Fibroblast of skin of abdomen (primary cell): ENCODE data around the gene GALNT13.
A peak's percentile ranks its signal among the peaks of the same experiment; 100 is the strongest.
"Not testable (repeated sequence)": the region's sequence is repeated elsewhere in the genome, so short reads cannot be mapped to it uniquely, and the experiment has no call there.

ENCODE experiments used
- DNase-seq: peaks from one replicate; pipeline ENCODE4 v3.0.0-alpha.2; 2013

Gene GALNT13

GRCh38 chr2:154427453-154427852 is 555.7 kb downstream of the GALNT13 start:
- DNase-seq: no peak

DNA sequence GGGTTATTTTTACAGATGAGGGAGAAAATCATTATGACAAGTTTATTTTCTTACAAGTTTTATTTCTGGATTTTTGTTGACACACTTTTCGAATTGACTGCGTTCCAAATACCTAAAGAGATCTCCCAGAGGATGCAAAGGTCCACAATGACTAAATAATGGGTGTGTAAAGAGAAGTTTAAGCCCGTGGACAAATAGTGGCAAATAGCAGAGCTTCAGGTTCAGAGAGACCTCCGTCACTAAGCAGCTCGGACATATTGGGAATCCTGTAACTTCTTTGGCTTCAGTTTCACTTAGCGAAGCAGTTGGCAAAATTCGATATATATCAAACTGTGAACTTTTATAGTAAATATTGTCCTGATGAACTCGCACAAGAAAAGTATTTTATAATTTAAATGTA is 556.3 kb downstream of the GALNT13 start:
- DNase-seq: no peak

GRCh38 chr2:154433010-154433409 is 561.3 kb downstream of the GALNT13 start:
- DNase-seq: no peak

DNA sequence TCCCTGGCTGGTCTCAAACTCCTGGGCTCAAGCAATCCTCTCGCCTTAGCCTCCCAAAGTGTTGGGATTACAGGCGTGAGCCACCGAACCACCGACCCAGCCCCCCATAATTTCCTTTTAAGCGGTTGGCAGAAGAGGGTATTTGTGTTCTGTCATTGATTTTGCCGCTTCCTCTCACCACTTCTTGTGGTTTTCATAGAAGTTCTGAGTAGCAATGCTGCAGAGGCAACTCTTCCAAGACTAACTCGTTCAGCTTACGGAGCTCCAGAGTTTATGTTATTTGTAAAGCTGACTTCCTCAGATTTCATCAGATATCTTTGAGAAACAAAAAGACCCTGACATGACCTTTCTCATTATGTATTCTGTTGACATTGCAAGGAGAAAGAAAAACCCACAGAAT is 565.4 kb downstream of the GALNT13 start:
- DNase-seq: no peak

DNA sequence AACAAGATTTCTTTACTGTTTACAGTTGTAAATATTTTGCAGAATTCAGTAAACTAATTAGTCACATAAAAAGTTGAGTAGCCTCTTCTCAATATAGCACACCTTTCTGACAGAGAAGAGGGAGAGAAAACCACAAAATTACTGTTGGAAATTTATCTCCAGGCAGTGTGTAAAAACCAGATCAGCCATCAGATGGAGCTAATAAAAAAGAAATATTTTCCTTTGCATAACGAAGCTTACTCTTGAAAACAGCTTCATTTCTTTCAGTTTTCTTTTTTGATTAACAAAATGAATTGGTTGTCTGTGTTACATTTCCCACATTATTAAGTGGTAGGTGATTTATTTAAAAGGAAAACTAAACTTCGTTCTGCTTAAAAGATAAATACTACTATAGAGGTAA is 567.4 kb downstream of the GALNT13 start:
- DNase-seq: no peak

- DNase-seq: no peak
These were observed 572.2 kb downstream of the GALNT13 start for GRCh38 chr2:154443919-154444318.

DNA sequence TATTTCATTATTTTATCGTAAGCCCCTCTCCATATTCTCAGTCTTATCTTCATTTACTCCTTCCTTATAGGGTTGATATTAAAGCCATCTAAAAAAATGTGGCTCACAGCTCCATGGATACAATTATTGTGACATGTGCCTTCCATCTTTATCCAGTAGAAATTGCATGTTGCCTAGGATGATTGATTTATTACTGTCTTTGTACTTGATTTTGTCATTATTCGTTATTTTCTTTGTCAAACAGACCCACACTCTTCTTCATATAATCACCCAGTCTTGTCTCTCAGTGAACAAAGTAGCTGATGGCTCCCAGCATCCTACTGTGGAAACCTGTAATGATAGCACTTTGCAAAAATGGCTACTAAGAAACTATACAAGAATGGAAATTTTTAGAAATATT is 574.6 kb downstream of the GALNT13 start:
- no peak for DNase-seq

DNA sequence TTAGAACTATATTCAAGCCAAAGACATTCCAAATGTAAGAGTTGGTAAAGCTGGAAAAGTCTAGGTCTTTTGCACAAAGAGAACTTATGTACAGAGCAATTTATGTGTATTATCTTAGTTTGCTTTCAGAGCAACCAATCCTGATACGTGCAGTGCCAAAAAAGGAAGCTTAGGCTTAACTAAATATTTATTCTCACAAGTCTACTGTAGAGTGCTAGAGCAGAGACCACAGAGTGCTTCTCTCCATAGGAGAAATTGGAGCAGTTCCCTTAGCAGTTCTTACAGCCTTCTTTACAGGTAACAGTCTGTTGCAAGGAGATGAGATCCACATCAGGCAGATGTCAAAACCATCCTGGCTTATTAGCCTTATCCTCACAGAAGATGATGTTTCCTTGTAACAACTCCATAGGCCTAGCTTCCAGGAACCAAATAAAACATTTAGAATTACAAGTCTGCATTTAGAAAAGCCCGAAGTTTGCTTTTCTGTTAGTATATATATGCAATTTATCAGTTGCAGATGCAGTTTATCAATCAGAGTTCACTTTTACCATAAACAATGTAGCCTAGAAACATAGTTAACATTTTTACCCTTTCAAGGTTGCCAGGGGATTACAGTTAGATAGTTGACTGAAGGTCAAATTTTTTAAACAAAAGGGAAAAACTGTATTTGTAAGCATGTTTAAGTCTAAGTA is 576.2 kb downstream of the GALNT13 start:
- DNase-seq: no peak

GRCh38 chr2:154449951-154450658 is 578.4 kb downstream of the GALNT13 start:
- DNase-seq: no peak

DNA sequence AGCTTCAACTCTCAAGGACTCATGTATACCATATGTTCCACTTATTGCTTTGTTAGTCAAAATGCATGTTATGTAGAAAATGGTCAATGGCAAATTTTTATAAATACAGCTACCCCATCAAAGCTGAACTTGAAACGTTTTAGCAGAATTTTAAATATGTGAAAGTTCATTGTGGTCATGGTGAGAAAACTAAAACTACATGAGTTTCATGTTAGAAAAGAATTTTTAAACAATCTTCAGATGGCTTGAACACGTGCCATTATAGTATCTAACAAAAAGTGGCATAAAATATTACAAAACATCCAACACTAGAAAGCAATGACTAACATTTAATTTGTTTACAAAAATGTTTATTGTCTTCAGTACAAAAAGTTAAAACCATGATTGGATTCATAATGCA is 580.7 kb downstream of the GALNT13 start:
- no peak for DNase-seq

DNA sequence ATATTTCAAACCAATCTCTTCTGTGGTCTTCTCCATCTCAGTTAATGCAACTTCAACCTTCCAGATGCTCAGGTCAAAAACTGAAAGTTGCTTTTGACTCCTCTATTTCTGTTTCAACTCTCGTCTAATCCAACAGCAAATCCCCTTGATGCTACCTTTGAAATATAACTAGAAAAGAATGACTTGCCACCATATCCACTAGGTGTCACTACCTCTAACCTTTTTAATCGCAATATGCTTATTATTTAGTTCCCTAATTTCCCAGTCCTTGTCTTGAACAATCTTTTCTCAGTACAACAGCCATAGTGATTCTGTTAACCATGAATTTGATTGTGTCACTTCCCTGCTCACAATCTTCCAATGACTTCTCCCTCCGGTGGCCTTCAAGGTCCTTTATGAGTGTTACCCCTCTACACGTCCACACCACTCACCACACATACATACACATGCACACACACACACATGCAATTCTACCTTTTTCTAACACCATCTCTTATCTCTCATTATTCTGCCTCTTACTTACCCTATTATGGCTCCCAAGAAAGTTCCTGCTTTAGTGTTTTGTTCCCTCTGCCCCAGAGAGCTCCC is 581.3 kb downstream of the GALNT13 start:
- peak; percentile 11 for DNase-seq

GRCh38 chr2:154455166-154455565 is 583.4 kb downstream of the GALNT13 start:
- peak; percentile 48 for DNase-seq

GRCh38 chr2:154455866-154456265 is 584.1 kb downstream of the GALNT13 start:
- DNase-seq: peak; percentile 24

- DNase-seq: peak; percentile 8
These were observed 585.6 kb downstream of the GALNT13 start for GRCh38 chr2:154457286-154457685.

GRCh38 chr2:154459286-154459685 is 587.6 kb downstream of the GALNT13 start:
- DNase-seq: no peak

- no peak for DNase-seq
These were observed 590.9 kb downstream of the GALNT13 start for GRCh38 chr2:154462634-154463033.

- DNase-seq: no peak
These were observed 594.5 kb downstream of the GALNT13 start for GRCh38 chr2:154466226-154466625.

GRCh38 chr2:154470376-154470775 is 598.7 kb downstream of the GALNT13 start:
- DNase-seq: no peak

- DNase-seq: not testable (repeated sequence)
These were observed 599.8 kb downstream of the GALNT13 start for GRCh38 chr2:154471492-154471891.

GRCh38 chr2:154477319-154477718 is 605.6 kb downstream of the GALNT13 start:
- no peak for DNase-seq

GRCh38 chr2:154480521-154480920 is 608.8 kb downstream of the GALNT13 start:
- DNase-seq: no peak

GRCh38 chr2:154481336-154481735 is 609.6 kb downstream of the GALNT13 start:
- no peak for DNase-seq

DNA sequence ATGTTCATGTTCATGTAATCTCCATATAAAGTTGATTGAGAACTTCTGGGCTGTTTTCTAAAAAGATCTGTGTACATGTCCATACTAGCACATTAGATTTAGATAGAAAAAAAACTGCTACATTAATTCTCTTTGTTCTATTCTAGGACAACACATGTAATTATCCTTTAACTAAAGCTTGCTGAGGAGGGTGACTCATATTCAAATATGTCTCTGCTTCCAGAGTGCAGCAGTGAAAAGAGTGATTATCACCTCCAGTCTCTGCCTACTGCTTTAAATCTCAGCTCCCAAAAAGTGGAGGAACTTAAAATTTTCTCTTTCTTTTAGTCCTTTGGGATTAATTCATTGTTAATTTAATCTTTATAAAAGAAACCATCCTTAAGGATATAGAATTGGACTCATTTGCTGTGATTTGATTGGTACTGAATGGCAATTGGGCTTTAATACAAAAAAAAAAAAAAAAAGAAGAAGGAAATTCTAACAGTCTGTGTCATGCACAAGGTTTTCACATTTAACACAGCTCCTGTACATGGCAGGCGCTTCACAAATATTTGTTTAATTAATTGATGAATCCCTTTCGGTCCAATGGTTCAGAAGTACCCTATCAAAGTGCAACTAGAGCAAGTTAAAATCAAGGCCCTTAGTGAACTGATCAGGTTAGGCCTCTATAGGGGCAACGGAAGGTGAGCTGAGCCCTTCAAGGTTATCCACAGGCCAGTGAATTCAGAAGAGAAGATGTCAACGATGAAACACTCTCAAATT is 612.8 kb downstream of the GALNT13 start:
- DNase-seq: no peak
